T-helper 2 cell (primary cell): ENCODE results near the gene RAET1L.
A peak's percentile ranks its signal among the peaks of the same experiment; 100 is the strongest.
"Not testable (repeated sequence)": the region's sequence is repeated elsewhere in the genome, so short reads cannot be mapped to it uniquely, and the experiment has no call there.

ENCODE experiments used
- DNase-seq, 5 experiments: peaks; one replicate each; pipeline versions ENCODE4 v3.0.0 to v3.0.0-alpha.2; 2012 to 2022

The RAET1L gene

DNA sequence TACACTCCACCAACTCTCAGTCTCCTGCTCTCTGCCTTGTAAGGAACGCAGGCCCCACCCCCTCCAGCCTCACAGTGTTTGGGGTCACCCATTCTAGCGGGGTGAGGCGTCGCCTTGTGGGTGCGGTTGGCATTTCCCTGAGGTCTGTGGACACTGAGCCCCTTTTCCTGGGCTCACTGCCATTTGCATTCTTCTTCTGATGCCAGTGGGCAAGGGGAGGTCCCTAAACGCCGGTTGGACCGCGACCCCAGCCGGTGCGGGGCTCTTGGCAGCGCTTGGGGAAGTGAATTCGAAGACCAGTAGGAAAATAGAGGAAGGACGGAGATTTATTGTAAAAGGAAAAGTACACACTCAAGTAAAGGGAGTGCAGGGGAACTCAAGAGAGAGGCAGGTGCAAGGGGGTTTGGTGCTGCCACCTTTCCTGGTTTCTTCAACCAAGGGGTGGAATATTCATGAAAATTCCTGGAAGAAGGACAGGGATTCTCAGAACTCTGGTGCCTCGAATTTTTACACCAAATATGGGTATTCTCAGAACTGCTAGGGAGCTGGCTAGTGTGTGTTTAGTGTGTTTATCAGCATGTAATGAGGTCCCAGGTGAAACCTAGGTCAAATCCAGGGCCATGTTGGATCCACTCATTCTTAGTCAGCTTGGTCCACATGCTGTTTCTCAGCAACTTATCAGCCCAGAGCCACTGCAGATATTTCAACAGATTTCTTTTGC is 9.9 kb downstream of the RAET1L start:
- DNase-seq: peak in 2 of 5 experiments; percentile 22 to 24

- DNase-seq: not testable (repeated sequence)
Observed at GRCh38 chr6:150014623-150015280, 10.6 kb downstream of the RAET1L start.

DNA sequence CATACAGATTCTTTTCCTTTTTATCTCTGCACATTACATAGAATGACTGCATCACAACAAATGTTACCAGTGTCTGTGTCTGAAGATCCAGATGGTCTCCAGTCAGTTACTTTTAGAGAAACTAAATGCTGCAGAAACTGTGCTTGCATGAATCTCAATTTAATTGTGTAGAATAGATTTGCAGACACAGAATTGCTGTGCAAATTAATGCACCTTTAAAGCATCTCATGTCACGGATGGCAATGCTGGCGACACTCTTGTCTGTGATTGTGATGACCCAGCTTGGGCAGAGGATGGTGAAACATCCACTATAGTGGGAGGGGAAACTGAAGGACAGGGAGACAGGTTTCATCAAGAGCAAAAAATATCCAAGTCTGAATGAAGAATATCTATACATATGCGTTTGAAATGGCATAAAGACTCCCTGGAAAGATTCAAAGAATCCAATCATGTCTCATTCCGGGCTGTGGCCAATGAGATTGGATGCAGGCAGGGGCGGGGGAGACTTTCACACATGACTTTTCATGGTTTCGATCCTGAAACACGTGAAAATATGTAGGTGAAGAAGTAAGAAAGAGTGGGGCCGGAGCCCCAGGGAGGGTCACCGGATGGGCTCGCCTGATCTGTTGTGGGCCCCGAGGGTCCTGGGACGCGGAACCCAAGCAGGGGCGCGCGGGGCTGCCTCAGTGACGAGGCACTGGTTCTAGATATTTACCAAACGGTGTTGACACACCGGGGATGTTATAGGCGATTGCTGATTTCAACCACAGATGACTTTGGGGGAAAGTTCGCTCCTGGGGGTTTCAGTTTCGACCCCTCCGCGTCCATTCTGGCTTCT is 11.3 kb downstream of the RAET1L start:
- not testable (repeated sequence) for DNase-seq

DNA sequence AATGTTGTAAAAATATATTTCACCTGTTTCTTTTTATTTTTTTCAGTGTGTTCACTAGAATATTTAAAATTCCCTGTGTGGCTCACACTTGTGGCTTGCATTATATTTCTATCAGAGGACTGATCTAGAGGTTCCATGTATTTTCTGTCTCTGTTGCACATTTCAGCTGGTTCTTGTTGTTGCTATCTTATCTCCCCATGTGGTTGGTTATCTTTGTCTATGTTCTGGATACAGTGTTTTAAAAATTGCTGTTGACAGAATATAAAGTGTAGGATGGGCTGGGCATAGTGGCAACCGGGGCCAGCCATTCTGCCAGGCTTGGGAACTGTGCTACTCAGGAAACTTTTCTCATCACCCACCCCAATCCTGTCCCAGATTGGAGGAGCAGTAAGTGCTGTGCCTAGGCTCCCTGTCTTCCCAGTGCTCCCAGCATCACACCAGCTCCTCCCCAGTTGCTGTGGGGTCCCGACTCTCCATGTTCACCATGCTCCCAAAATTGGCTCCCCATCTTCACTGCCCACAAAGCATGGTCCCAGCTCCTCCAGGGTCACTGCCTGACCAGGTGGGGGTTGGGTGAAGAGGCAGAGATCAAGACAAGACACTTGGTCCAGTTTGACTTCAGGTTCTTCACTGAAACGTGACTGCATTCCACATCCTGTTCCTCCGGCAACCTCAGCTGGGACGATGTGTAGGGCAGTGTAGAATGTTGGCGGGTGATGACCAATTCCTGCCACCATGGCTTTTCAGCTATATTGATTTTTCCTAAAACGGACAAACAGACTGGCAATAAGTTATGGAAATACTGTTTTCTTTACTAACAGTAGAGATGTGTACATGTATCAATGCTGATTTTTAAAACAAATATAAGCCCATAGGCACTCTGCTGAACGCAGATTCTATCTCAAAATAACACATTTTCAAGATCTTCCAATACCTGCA is 12.2 kb downstream of the RAET1L start:
- DNase-seq: not testable (repeated sequence)

DNA sequence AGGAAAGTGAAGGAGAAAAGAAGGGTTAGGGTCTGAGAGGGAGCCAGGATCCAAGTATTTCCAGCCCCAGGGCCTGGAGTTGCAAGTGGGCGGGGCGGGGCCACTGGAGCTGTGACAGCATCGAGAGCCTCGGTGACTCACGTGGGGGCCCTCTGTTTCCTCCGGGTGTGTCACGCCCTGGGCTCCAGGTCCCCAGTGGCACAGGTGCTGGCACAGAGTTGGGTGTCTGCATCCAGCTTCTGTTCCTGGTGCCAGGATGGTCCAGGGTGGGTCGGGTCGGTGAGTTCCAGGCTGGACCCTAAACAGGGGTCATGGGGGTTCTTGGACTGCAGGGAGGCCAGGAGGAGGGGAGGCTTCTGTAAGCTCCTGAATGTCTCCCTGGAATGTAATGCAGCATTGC is 16.7 kb downstream of the RAET1L start:
- DNase-seq: no peak

GRCh38 chr6:150006961-150007464 is 18.3 kb downstream of the RAET1L start:
- peak in 3 of 5 experiments; percentile 13 to 37 (median 34) for DNase-seq

GRCh38 chr6:150005761-150006651 is 19.3 kb downstream of the RAET1L start:
- DNase-seq: no peak

DNA sequence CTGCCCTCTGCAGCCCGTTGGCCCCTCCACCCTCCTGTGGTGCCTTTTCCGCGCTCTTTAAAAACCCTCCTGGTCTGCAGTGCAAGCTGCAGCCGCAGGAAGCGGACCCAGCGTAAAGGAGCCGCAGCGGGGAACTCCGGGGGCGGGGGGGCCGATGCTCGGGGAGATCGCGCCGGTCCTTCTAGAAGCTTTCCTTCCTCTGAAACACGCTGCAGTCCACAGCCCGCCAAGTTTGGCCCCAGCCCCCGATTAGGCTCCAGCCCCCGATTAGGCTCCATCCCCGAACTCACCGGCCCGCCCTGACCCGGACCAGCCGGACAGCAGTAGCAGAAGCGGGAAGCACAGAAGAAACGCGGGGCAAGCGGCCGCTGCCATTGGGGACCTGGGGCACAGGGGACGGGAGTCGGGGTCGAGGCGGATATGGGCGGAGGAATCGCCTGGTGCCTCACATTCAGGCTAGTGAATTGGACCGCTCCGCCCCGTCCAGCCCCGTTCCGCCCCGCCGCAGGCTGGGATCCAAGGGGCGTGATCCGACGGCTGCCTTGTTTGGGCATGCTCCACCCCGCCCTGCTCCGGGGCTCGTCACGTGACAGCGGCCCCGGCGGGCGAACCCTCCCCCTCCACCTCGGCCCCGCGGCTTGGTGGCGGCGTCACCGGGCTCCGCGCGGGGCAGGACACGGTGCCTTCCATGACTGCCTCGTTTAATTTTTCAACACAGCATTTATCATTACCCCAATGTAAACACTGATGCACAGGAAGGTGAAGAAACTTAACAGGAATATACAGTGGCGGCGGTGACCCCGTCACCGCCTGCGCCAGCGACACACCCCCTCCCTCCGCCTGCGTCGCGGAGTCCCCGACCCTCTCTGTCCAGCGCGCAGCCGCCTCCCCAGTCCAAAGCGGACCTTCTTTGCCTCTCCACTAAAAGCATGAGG is 20.3 kb downstream of the RAET1L start:
- peak; percentile 78 to 90 (median 84) for DNase-seq

DNA sequence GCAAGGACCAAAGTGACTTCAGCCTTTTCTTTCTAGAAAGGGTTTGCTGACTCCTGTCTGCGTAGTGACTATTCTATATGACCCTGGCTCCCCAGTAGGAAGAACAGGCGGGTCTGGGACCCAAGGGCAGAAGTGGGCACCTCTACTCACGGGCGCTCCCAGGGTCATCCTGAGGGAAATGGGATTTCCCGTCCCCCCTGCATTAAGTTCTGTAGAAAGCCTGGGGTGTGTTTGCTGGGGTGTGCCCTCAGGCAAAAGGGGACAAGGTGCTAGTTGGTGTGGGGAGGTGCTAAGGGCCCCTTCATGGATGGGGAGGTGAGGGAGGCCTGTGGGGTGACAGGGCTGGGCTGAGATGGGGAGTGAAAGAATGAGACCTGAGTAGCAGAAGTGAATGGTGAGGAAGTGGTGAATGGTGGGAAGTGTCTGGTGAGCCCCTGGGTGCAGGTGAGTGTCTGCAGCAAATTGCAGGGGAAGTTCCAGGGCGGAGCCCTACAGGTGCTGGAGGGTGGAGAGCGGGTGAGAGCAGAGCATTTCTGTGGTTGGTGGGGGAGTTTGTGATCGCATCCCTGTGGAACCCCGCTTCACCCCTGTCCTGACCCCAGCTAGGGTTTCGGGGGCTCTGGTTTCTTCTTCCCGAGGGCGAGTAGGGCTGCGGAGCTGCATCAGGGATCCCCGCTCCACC is 21.1 kb downstream of the RAET1L start:
- peak in 3 of 5 experiments; percentile 49 to 83 (median 65) for DNase-seq

GRCh38 chr6:150003599-150003998 is 21.7 kb downstream of the RAET1L start:
- not testable (repeated sequence) for DNase-seq

- DNase-seq: no peak
Observed at GRCh38 chr6:150002710-150003109, 22.6 kb downstream of the RAET1L start.

- DNase-seq: peak in 2 of 5 experiments; percentile 23 to 44
Observed at GRCh38 chr6:150001295-150002008, 23.9 kb downstream of the RAET1L start.

DNA sequence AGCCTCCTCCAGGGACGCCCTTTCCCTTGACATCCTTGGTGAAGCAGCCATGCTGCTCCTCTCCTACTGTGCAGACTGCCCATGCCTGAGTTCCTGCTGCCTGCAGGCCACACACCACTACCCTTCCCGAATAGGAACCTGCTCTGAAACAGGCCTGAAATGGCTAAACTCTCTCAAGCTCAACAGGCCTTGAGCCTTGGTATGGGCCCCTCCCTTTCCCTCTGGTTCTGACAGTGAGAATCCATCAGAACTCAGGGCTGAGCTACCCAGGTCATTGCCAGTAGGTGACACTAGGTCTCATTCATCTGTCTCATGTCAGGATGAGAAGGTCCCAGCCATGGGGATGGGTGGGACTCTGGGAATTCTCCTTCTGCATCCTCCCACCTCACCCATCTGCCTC is 25.7 kb downstream of the RAET1L start:
- DNase-seq: no peak

GRCh38 chr6:149995971-149996370 is 29.4 kb downstream of the RAET1L start:
- no peak for DNase-seq

GRCh38 chr6:149995235-149995750 is 30.0 kb downstream of the RAET1L start:
- no peak for DNase-seq

- no peak for DNase-seq
Observed at GRCh38 chr6:149991838-149992237, 33.5 kb downstream of the RAET1L start.

- DNase-seq: peak in 1 of 5 experiments; percentile 15
Observed at GRCh38 chr6:149991472-149991795, 33.9 kb downstream of the RAET1L start.
